Peyer's patch (tissue), 4 donors: ENCODE measurements around the gene CARMIL1.

Experiments
- CTCF ChIP-seq, 6 experiments: fragments of 450-650 bp in 4 of 6; fragments of 200-600 bp in 2 of 6; sonication (generic) in 1 of 6; IDR thresholded peaks; one replicate each; pipeline ENCODE4 v1.5.1; 2017 to 2019; ENCODE audit warnings: antibody characterized with exemption in 6 of 6, mild to moderate bottlenecking in 3 of 6, moderate library complexity in 1 of 6
- POLR2A ChIP-seq, 2 donors: fragments of 450-650 bp; IDR thresholded peaks; one replicate each; pipeline ENCODE4 v1.5.1; 2017; ENCODE audit warnings: antibody characterized with exemption in 2 of 2, mild to moderate bottlenecking in 2 of 2, moderate library complexity in 2 of 2

DNA sequence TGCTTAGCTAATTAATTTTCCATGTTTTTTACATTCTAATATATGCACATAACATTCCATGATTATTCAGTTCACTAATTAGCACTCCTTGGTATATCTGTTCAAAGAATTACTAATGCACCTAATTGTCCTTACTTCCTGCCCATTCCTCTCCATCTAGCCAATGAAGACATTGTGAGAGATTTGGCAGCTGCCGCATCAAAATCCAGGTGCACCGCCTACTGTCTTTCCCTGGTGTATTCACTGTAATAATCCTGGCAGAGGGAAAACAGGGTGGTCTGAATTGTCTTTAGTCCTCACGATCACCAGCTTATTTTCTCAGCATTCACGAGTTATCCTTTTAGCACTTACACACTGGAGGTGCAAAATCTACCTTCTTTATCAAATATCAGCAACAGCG lies 311.8 kb downstream of the CARMIL1 start:
- TF ChIP-seq CTCF (IDR thresholded peaks at IDR 0.05) (no peak), POLR2A (IDR thresholded peaks at IDR 0.05) (no peak)
